ENCODE data around the gene DHDDS. TPM values are rescaled to one million over a fixed set of nuclear protein-coding genes. Genes with fewer than 3 reads are reported as not detected.

DHDDS gene
- total and polyA plus RNA-seq, 2 of the 13 experiments (the other 11 are each of a cell fraction or from before 2014, with no cell fraction given): 18.9 to 28.3 TPM

GRCh38 chr1:26387447-26387846 lies 44.7 kb upstream of the DHDDS start (continued):
- TF ChIP-seq ATF1 (CRISPR knock-in tag; IDR thresholded peaks at IDR 0.05) (no peak), ZNF737 (CRISPR knock-in tag; IDR thresholded peaks at IDR 0.05; ENCODE audit: borderline replicate concordance) (no peak), ZNF740 (CRISPR knock-in tag; IDR thresholded peaks at IDR 0.05) (no peak), ZNF143 (CRISPR knock-in tag; IDR thresholded peaks at IDR 0.05) (no peak), SATB2 (CRISPR knock-in tag; IDR thresholded peaks at IDR 0.05) (no peak), ZSCAN25 (CRISPR knock-in tag; IDR thresholded peaks at IDR 0.05) (no peak), BCL6 (CRISPR knock-in tag; IDR thresholded peaks at IDR 0.05) (peak; percentile 54; the same call in 1 of the 2 replicates), TRIM24 (CRISPR knock-in tag; IDR thresholded peaks at IDR 0.05) (0 out of 2 replicates have a peak, but pooled peaks have one; percentile 54), KLF16 (CRISPR knock-in tag; IDR thresholded peaks at IDR 0.05) (peak in 1 of 2 experiments; percentile 96; a peak in 2 of 4 replicates), ZSCAN30 (CRISPR knock-in tag; IDR thresholded peaks at IDR 0.05) (no peak), ZNF768 (CRISPR knock-in tag; IDR thresholded peaks at IDR 0.05) (no peak), ZNF274 (CRISPR knock-in tag; IDR thresholded peaks at IDR 0.05) (no peak), ZKSCAN5 (CRISPR knock-in tag; IDR thresholded peaks at IDR 0.05) (no peak), REL (CRISPR knock-in tag; conservative IDR thresholded peaks at IDR 0.05) (no peak), GFI1 (CRISPR knock-in tag; IDR thresholded peaks at IDR 0.05; ENCODE audit: borderline replicate concordance) (peak; percentile 87; the same call in 1 of the 2 replicates), ZNF331 (CRISPR knock-in tag; IDR thresholded peaks at IDR 0.05) (peak; percentile 84), FOXJ3 (CRISPR knock-in tag; IDR thresholded peaks at IDR 0.05; ENCODE audit: borderline replicate concordance) (peak; percentile 64; the same call in 1 of the 2 replicates), HMG20A (CRISPR knock-in tag; IDR thresholded peaks at IDR 0.05; ENCODE audit: borderline replicate concordance) (peak; percentile 88; the same call in 1 of the 2 replicates), HMG20B (CRISPR knock-in tag; conservative IDR thresholded peaks at IDR 0.05) (peak; percentile 83), GABPB1 (CRISPR knock-in tag; IDR thresholded peaks at IDR 0.05) (peak; percentile 65), PHF8 (CRISPR knock-in tag; IDR thresholded peaks at IDR 0.05) (no peak), ZNF12 (CRISPR knock-in tag; IDR thresholded peaks at IDR 0.05) (peak; percentile 54; the same call in 1 of the 2 replicates), ZNF20 (CRISPR knock-in tag; IDR thresholded peaks at IDR 0.05) (no peak), ZNF256 (CRISPR knock-in tag; conservative IDR thresholded peaks at IDR 0.05) (no peak), KLF15 (CRISPR knock-in tag; IDR thresholded peaks at IDR 0.05; ENCODE audit: borderline replicate concordance) (no peak), TIGD3 (CRISPR knock-in tag; IDR thresholded peaks at IDR 0.05; ENCODE audit: borderline replicate concordance) (no peak), TEAD2 (CRISPR knock-in tag; IDR thresholded peaks at IDR 0.05) (no peak), IRF2 (CRISPR knock-in tag; IDR thresholded peaks at IDR 0.05) (peak; percentile 77), CHD2 (IDR thresholded peaks at IDR 0.05; ENCODE audit: low read depth, low read length) (no peak), HDAC2 (CRISPR knock-in tag; IDR thresholded peaks at IDR 0.05) (peak; percentile 94), LCORL (IDR thresholded peaks at IDR 0.05) (peak; percentile 43; the same call in 1 of the 2 replicates), LCORL (CRISPR knock-in tag; IDR thresholded peaks at IDR 0.05) (peak; percentile 97), SSRP1 (CRISPR knock-in tag; IDR thresholded peaks at IDR 0.05) (no peak), ZNF552 (CRISPR knock-in tag; IDR thresholded peaks at IDR 0.05; ENCODE audit: borderline replicate concordance) (no peak)
- TF ChIP-seq, protein P1, sequence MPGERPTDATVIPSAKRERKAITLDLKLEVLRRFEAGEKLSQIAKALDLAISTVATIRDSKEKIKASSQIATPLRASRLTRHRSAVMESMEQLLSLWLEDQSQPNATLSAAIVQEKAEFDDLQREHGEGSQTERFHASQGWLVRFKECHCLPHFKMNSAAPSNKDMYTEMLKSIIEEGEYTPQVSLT (CRISPR knock-in tag; IDR thresholded peaks at IDR 0.05; ENCODE audit: borderline replicate concordance, low read depth): no peak
